ENCODE measurements around the gene NDUFA11.

NDUFA11 gene

GRCh38 chr19:5903624-5904351, at the start of gene NDUFA11:
NDUFA11 (minus strand) TSS chr19:5903790; CDS start chr19:5903708, 82 bp downstream.
- DNase-seq: peak; percentile 96

- no peak for DNase-seq
Measured at GRCh38 chr19:5953030-5953589, 49.5 kb upstream of the NDUFA11 start.

GRCh38 chr19:5952193-5953029, 48.8 kb upstream of the NDUFA11 start:
- peak; percentile 43 for DNase-seq

GRCh38 chr19:5951338-5951861, 47.8 kb upstream of the NDUFA11 start:
- DNase-seq: peak; percentile 71

GRCh38 chr19:5950741-5951140, 47.2 kb upstream of the NDUFA11 start:
- DNase-seq: no peak

- peak; percentile 66 for DNase-seq
Measured at GRCh38 chr19:5949792-5950305, 46.3 kb upstream of the NDUFA11 start.

GRCh38 chr19:5948752-5949564, 45.4 kb upstream of the NDUFA11 start:
- no peak for DNase-seq

GRCh38 chr19:5947435-5947834, 43.8 kb upstream of the NDUFA11 start:
- DNase-seq: no peak

GRCh38 chr19:5943623-5944022, 40.0 kb upstream of the NDUFA11 start:
- no peak for DNase-seq

GRCh38 chr19:5943045-5943444, 39.5 kb upstream of the NDUFA11 start:
- no peak for DNase-seq

GRCh38 chr19:5941673-5942072, 38.1 kb upstream of the NDUFA11 start:
- DNase-seq: no peak

GRCh38 chr19:5940260-5941208, 36.9 kb upstream of the NDUFA11 start:
- DNase-seq: no peak

GRCh38 chr19:5937550-5937949, 34.0 kb upstream of the NDUFA11 start:
- DNase-seq: no peak

GRCh38 chr19:5936292-5936592, 32.7 kb upstream of the NDUFA11 start:
- DNase-seq: no peak

- DNase-seq: no peak
Measured at GRCh38 chr19:5935473-5936291, 32.1 kb upstream of the NDUFA11 start.

- no peak for DNase-seq
Measured at GRCh38 chr19:5934774-5935472, 31.3 kb upstream of the NDUFA11 start.

- no peak for DNase-seq
Measured at GRCh38 chr19:5934069-5934401, 30.4 kb upstream of the NDUFA11 start.

GRCh38 chr19:5933391-5934068, 29.9 kb upstream of the NDUFA11 start:
- no peak for DNase-seq

- DNase-seq: no peak
Measured at GRCh38 chr19:5932609-5933262, 29.1 kb upstream of the NDUFA11 start.
